HEK293 (cell line): ENCODE data around the gene GSN.

Experiments used
- EGR2 ChIP-seq: fragments of 450-650 bp; formaldehyde crosslinking; IDR thresholded peaks from 2 replicates; pipeline ENCODE4 v1.5.1; 2016; ENCODE audit warnings: low read depth, missing biosample characterization, missing genetic modification characterization
- GLIS1 ChIP-seq: fragments of 450-650 bp; formaldehyde crosslinking; IDR thresholded peaks from 2 replicates; pipeline ENCODE4 v1.5.1; 2016; ENCODE audit warnings: missing biosample characterization, missing genetic modification characterization
- IKZF3 ChIP-seq: fragments of 450-650 bp; IDR thresholded peaks from 2 replicates; pipeline ENCODE4 v1.5.0; 2018; ENCODE audit warnings: missing biosample characterization, mild to moderate bottlenecking, missing genetic modification characterization, moderate library complexity
- KLF10 ChIP-seq: fragments of 450-650 bp; IDR thresholded peaks from 2 replicates; pipeline ENCODE4 v1.5.1; 2018; ENCODE audit warnings: missing biosample characterization, mild to moderate bottlenecking, missing genetic modification characterization
- KLF7 ChIP-seq: fragments of 450-650 bp; formaldehyde crosslinking; IDR thresholded peaks from 2 replicates; pipeline ENCODE4 v1.5.1; 2016; ENCODE audit warnings: missing biosample characterization, missing genetic modification characterization, borderline replicate concordance
- PRDM4 ChIP-seq: fragments of 450-650 bp; formaldehyde crosslinking; IDR thresholded peaks from 2 replicates; pipeline ENCODE4 v1.5.1; 2017; ENCODE audit warnings: missing biosample characterization, missing genetic modification characterization
- TCF7L2 ChIP-seq: IDR thresholded peaks from 2 replicates; pipeline ENCODE4 v1.6.1; 2011; ENCODE audit warnings: low read depth, mild to moderate bottlenecking, inconsistent platforms, low read length, moderate library complexity, borderline replicate concordance
- ZBTB48 ChIP-seq: fragments of 450-650 bp; formaldehyde crosslinking; IDR thresholded peaks from 2 replicates; pipeline ENCODE4 v1.5.1; 2016; ENCODE audit warnings: missing biosample characterization, missing genetic modification characterization
- ZFP69B ChIP-seq: fragments of 450-650 bp; formaldehyde crosslinking; IDR thresholded peaks from 2 replicates; pipeline ENCODE4 v1.5.1; 2016; ENCODE audit warnings: missing biosample characterization, missing genetic modification characterization
- ZNF114 ChIP-seq: fragments of 450-650 bp; formaldehyde crosslinking; IDR thresholded peaks from 2 replicates; pipeline ENCODE4 v1.5.0; 2017; ENCODE audit warnings: missing biosample characterization, missing genetic modification characterization
- ZNF24 ChIP-seq: fragments of 450-650 bp; formaldehyde crosslinking; IDR thresholded peaks from 2 replicates; pipeline ENCODE4 v1.5.1; 2016; ENCODE audit warnings: missing biosample characterization, missing genetic modification characterization
- ZNF398 ChIP-seq: fragments of 450-650 bp; formaldehyde crosslinking; IDR thresholded peaks from 2 replicates; pipeline ENCODE4 v1.5.1; 2017; ENCODE audit warnings: missing biosample characterization, missing genetic modification characterization
- ZNF48 ChIP-seq: fragments of 450-650 bp; formaldehyde crosslinking; IDR thresholded peaks from 2 replicates; pipeline ENCODE4 v1.5.1; 2016; ENCODE audit warnings: missing biosample characterization, missing genetic modification characterization
- ZNF664 ChIP-seq: fragments of 450-650 bp; formaldehyde crosslinking; IDR thresholded peaks from 2 replicates; pipeline ENCODE4 v1.5.1; 2016; ENCODE audit warnings: missing biosample characterization, missing genetic modification characterization
- ZNF776 ChIP-seq: fragments of 450-650 bp; formaldehyde crosslinking; IDR thresholded peaks from 2 replicates; pipeline ENCODE4 v1.5.0; 2017; ENCODE audit warnings: missing biosample characterization, missing genetic modification characterization, borderline replicate concordance
- ZNF837 ChIP-seq: fragments of 450-650 bp; formaldehyde crosslinking; IDR thresholded peaks from 2 replicates; pipeline ENCODE4 v1.5.1; 2016; ENCODE audit warnings: missing biosample characterization, missing genetic modification characterization
- ZSCAN16 ChIP-seq: fragments of 450-650 bp; formaldehyde crosslinking; IDR thresholded peaks from 2 replicates; pipeline ENCODE4 v1.5.1; 2016; ENCODE audit warnings: missing biosample characterization, missing genetic modification characterization
- TF ChIP-seq, protein P1 (sequence below): fragments of 450-650 bp; formaldehyde crosslinking; conservative IDR thresholded peaks from 2 replicates; pipeline ENCODE4 v1.5.1; 2016; ENCODE audit warnings: low read depth, missing biosample characterization, missing genetic modification characterization
- TF ChIP-seq, protein P2 (sequence below): fragments of 450-650 bp; formaldehyde crosslinking; IDR thresholded peaks from 2 replicates; pipeline ENCODE4 v1.5.1; 2016; ENCODE audit warnings: missing biosample characterization, missing genetic modification characterization
- TF ChIP-seq, protein P3 (sequence below): fragments of 450-650 bp; formaldehyde crosslinking; IDR thresholded peaks from 2 replicates; pipeline ENCODE4 v1.5.1; 2016; ENCODE audit warnings: missing biosample characterization, missing genetic modification characterization, borderline replicate concordance
- TF ChIP-seq, protein P4 (sequence below): fragments of 450-650 bp; formaldehyde crosslinking; IDR thresholded peaks from 2 replicates; pipeline ENCODE4 v1.5.1; 2016; ENCODE audit warnings: missing biosample characterization, missing genetic modification characterization
- TF ChIP-seq, protein P5 (sequence below): fragments of 450-650 bp; formaldehyde crosslinking; IDR thresholded peaks from 2 replicates; pipeline ENCODE4 v1.5.1; 2017; ENCODE audit warnings: missing biosample characterization, missing genetic modification characterization

Gene GSN

DNA sequence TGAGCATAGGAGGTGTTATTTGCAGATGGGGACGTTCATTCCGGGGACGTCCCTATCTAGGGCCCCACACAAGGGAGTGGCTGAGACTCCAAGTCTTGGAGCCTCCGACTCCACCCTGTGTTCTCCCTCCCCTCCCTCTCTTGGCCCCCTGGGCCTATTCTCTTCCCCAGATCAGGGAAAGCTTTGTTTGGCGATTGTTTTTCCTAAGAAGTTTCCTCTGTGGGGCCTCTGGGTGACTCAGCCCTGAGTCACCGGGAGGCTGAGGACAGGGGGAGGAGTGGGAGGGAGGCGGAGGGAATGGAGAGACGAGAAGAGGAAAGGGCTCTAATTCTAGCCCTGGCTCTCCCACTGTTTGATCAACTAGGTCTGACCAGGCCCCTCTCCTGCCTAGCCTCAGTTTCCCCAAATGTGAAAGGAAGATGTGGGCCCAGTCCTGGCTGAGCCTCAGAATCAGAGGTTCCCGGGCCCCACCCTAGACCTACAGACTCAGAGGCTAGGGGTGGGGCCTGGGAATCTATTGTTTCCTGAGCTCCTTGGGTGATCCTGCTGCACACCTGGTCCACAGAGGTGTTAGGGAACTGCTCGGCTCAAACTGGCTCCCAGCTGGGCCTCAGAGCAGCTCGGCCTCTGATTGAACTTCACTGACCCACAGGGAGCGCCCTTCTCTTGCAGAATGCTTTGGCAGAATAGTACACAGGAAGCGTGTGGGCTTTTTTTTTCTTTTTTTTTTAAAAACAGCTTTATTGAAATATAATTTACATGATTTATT lies 19.2 kb downstream of the GSN start (continued):
- TF ChIP-seq, protein P1, sequence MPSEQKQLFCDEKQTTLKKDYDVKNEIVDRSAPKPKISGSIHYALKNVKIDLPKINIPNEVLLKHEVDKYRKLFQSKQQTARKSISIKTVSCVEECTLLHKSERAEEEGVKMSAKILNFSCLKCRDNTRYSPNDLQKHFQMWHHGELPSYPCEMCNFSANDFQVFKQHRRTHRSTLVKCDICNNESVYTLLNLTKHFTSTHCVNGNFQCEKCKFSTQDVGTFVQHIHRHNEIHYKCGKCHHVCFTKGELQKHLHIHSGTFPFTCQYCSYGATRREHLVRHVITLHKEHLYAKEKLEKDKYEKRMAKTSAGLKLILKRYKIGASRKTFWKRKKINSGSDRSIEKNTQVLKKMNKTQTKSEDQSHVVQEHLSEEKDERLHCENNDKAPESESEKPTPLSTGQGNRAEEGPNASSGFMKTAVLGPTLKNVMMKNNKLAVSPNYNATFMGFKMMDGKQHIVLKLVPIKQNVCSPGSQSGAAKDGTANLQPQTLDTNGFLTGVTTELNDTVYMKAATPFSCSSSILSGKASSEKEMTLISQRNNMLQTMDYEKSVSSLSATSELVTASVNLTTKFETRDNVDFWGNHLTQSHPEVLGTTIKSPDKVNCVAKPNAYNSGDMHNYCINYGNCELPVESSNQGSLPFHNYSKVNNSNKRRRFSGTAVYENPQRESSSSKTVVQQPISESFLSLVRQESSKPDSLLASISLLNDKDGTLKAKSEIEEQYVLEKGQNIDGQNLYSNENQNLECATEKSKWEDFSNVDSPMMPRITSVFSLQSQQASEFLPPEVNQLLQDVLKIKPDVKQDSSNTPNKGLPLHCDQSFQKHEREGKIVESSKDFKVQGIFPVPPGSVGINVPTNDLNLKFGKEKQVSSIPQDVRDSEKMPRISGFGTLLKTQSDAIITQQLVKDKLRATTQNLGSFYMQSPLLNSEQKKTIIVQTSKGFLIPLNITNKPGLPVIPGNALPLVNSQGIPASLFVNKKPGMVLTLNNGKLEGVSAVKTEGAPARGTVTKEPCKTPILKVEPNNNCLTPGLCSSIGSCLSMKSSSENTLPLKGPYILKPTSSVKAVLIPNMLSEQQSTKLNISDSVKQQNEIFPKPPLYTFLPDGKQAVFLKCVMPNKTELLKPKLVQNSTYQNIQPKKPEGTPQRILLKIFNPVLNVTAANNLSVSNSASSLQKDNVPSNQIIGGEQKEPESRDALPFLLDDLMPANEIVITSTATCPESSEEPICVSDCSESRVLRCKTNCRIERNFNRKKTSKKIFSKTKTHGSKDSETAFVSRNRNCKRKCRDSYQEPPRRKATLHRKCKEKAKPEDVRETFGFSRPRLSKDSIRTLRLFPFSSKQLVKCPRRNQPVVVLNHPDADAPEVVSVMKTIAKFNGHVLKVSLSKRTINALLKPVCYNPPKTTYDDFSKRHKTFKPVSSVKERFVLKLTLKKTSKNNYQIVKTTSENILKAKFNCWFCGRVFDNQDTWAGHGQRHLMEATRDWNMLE (tag by site-specific recombination): no peak
- TF ChIP-seq ZNF114 (tag by site-specific recombination) (no peak), ZNF776 (tag by site-specific recombination) (no peak), ZFP69B (tag by site-specific recombination) (peak; percentile 94), PRDM4 (tag by site-specific recombination) (no peak), TCF7L2 (no peak), KLF10 (tag by site-specific recombination) (peak; percentile 56; the same call in 1 of the 2 replicates), ZBTB48 (tag by site-specific recombination) (peak; percentile 41), ZNF398 (tag by site-specific recombination) (peak; percentile 93), KLF7 (tag by site-specific recombination) (no peak), ZNF664 (no peak), ZNF24 (tag by site-specific recombination) (peak; percentile 63; the same call in 1 of the 2 replicates), ZNF837 (tag by site-specific recombination) (no peak), ZSCAN16 (tag by site-specific recombination) (no peak), ZNF48 (tag by site-specific recombination) (no peak), GLIS1 (tag by site-specific recombination) (peak; percentile 90), EGR2 (tag by site-specific recombination) (peak; percentile 78), IKZF3 (peak; percentile 97)
- TF ChIP-seq, protein P2, sequence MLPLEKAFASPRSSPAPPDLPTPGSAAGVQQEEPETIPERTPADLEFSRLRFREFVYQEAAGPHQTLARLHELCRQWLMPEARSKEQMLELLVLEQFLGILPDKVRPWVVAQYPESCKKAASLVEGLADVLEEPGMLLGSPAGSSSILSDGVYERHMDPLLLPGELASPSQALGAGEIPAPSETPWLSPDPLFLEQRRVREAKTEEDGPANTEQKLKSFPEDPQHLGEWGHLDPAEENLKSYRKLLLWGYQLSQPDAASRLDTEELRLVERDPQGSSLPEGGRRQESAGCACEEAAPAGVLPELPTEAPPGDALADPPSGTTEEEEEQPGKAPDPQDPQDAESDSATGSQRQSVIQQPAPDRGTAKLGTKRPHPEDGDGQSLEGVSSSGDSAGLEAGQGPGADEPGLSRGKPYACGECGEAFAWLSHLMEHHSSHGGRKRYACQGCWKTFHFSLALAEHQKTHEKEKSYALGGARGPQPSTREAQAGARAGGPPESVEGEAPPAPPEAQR (tag by site-specific recombination): no peak
- TF ChIP-seq, protein P3, sequence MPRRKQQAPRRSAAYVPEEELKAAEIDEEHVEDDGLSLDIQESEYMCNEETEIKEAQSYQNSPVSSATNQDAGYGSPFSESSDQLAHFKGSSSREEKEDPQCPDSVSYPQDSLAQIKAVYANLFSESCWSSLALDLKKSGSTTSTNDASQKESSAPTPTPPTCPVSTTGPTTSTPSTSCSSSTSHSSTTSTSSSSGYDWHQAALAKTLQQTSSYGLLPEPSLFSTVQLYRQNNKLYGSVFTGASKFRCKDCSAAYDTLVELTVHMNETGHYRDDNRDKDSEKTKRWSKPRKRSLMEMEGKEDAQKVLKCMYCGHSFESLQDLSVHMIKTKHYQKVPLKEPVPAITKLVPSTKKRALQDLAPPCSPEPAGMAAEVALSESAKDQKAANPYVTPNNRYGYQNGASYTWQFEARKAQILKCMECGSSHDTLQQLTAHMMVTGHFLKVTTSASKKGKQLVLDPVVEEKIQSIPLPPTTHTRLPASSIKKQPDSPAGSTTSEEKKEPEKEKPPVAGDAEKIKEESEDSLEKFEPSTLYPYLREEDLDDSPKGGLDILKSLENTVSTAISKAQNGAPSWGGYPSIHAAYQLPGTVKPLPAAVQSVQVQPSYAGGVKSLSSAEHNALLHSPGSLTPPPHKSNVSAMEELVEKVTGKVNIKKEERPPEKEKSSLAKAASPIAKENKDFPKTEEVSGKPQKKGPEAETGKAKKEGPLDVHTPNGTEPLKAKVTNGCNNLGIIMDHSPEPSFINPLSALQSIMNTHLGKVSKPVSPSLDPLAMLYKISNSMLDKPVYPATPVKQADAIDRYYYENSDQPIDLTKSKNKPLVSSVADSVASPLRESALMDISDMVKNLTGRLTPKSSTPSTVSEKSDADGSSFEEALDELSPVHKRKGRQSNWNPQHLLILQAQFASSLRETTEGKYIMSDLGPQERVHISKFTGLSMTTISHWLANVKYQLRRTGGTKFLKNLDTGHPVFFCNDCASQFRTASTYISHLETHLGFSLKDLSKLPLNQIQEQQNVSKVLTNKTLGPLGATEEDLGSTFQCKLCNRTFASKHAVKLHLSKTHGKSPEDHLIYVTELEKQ: 0 out of 2 replicates have a peak, but pooled peaks have one; percentile 14
- TF ChIP-seq, protein P4, sequence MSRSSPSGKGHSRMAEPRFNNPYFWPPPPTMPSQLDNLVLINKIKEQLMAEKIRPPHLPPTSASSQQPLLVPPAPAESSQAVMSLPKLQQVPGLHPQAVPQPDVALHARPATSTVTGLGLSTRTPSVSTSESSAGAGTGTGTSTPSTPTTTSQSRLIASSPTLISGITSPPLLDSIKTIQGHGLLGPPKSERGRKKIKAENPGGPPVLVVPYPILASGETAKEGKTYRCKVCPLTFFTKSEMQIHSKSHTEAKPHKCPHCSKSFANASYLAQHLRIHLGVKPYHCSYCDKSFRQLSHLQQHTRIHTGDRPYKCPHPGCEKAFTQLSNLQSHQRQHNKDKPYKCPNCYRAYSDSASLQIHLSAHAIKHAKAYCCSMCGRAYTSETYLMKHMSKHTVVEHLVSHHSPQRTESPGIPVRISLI (tag by site-specific recombination): no peak
- TF ChIP-seq, protein P5, sequence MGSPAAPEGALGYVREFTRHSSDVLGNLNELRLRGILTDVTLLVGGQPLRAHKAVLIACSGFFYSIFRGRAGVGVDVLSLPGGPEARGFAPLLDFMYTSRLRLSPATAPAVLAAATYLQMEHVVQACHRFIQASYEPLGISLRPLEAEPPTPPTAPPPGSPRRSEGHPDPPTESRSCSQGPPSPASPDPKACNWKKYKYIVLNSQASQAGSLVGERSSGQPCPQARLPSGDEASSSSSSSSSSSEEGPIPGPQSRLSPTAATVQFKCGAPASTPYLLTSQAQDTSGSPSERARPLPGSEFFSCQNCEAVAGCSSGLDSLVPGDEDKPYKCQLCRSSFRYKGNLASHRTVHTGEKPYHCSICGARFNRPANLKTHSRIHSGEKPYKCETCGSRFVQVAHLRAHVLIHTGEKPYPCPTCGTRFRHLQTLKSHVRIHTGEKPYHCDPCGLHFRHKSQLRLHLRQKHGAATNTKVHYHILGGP (tag by site-specific recombination): no peak
